HL-60 (cell line): Measurements from ENCODE around the gene CTNNA1.

Experiments
- CTCF ChIP-seq: IDR thresholded peaks from one replicate; pipeline ENCODE4 v1.5.1; 2011; ENCODE audit warnings: low read length, control low read depth, inconsistent platforms; ENCODE audit not compliant: insufficient read depth
- GABPA ChIP-seq: IDR thresholded peaks from 2 replicates; pipeline ENCODE4 v1.6.1; 2012; ENCODE audit warnings: low read depth
- POLR2AphosphoS5 ChIP-seq: IDR thresholded peaks from 2 replicates; pipeline ENCODE4 v1.6.1; 2012; ENCODE audit warnings: low read depth
- REST ChIP-seq: IDR thresholded peaks from 2 replicates; pipeline ENCODE4 v1.6.1; 2012; ENCODE audit warnings: low read depth; ENCODE audit not compliant: insufficient replicate concordance

- TF ChIP-seq GABPA (no peak), CTCF (no peak), REST (no peak), POLR2AphosphoS5 (no peak)
Measured at GRCh38 chr5:138732933-138733332, 20.3 kb upstream of the CTNNA1 start.
